ENCODE results near the gene RNF217.

- TF ChIP-seq CTCF (optimal IDR thresholded peaks at IDR 0.05 in 1 of 3, IDR thresholded peaks at IDR 0.05 in 1 of 3, conservative IDR thresholded peaks at IDR 0.05 in 1 of 3; ENCODE audit: extremely low read depth in 1 of 3, insufficient read depth in 2 of 3, low read length in 3 of 3) (no peak), EZH2 (IDR thresholded peaks at IDR 0.05; ENCODE audit: low read length) (no peak)
Observed at GRCh38 chr6:124987999-124988591, 25.9 kb downstream of the RNF217 start.
